Suprapubic skin (tissue), 4 donors: ENCODE measurements around the gene TRIM54. TPM values are rescaled to one million over a fixed set of nuclear protein-coding genes. Genes with fewer than 3 reads are reported as not detected.

Source experiments
- DNase-seq, 2 donors: peaks; one replicate each; pipeline ENCODE4 v3.0.0-alpha.2; 2019; ENCODE audit warnings: low spot score in 2 of 2
- H3K27ac ChIP-seq: fragments of 200-600 bp; sonication (generic); one replicate; pipeline ENCODE4 v1.5.1; 2019
- H3K27me3 ChIP-seq: fragments of 200-600 bp; sonication (generic); one replicate; pipeline ENCODE4 v1.5.1; 2019
- H3K36me3 ChIP-seq: fragments of 200-600 bp; sonication (generic); one replicate; pipeline ENCODE4 v1.5.1; 2019
- H3K4me1 ChIP-seq: fragments of 200-600 bp; sonication (generic); one replicate; pipeline ENCODE4 v1.5.1; 2019
- H3K4me3 ChIP-seq: fragments of 200-600 bp; sonication (generic); one replicate; pipeline ENCODE4 v1.5.1; 2019; ENCODE audit warnings: mild to moderate bottlenecking
- H3K9me3 ChIP-seq: fragments of 200-600 bp; sonication (generic); one replicate; pipeline ENCODE4 v1.5.1; 2019
- EP300 ChIP-seq: sonication (generic); formaldehyde crosslinking; IDR thresholded peaks from one replicate; pipeline ENCODE4 v1.6.1; 2017; ENCODE audit warnings: antibody characterized with exemption
- POLR2A ChIP-seq, 2 donors: fragments of 450-650 bp; IDR thresholded peaks; one replicate each; pipeline ENCODE4 v1.6.1; 2017; ENCODE audit warnings: antibody characterized with exemption in 2 of 2, mild to moderate bottlenecking in 2 of 2, moderate library complexity in 2 of 2
- POLR2AphosphoS5 ChIP-seq, 3 donors: sonication (generic); formaldehyde crosslinking; IDR thresholded peaks; one replicate each; pipeline ENCODE4 v1.6.1; 2017; ENCODE audit warnings: antibody characterized with exemption in 3 of 3
- WGBS: methylation state at CpG from one replicate; pipeline ENCODE4 v1.1.5; 2018; 5-methylcytosine and 5-hydroxymethylcytosine counted together
- total RNA-seq, 4 donors: library from RNA; depleted of rRNA; stranded (reverse); fragments of >200 nt; gene quantifications; one replicate each; pipeline ENCODE4 v1.1.0, GENCODE V29; 2016
- TF ChIP-seq, protein P1 (sequence below), 2 donors: fragments of 200-600 bp in 1 of 2; fragments of 450-650 bp in 1 of 2; sonication (generic) in 1 of 2; IDR thresholded peaks; one replicate each; pipeline ENCODE4 v1.5.1; 2016 to 2019; ENCODE audit warnings: antibody characterized with exemption in 2 of 2, mild to moderate bottlenecking in 1 of 2, moderate library complexity in 1 of 2

Gene TRIM54
- total RNA-seq, 4 donors from 2014 or later: not detected

DNA sequence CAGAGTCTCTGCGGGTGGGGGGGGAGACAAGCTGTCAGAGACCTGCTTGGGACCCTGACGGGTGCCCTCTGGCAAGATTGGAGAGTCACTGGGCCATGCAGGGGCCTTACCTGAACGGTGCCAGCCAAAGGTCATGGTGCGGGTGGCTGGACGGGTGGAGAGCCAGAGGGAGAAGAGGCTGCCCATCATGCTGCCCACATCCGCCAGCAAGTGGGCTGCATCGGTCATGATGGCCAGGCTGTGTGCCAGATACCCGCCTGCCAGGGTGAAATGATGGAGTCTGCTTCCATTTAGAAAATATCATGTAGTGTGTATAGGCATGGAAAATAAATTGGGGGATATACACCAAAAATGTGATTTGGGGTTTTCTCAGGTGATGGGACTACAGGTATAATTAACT, 24.2 kb upstream of the TRIM54 start:
- no peak overlapping the region for H3K27ac ChIP-seq
- peaks cover 15% of the 10 kb centered on the region for H3K4me1 ChIP-seq
- H3K9me3 ChIP-seq: no peaks in the 10 kb centered on the region
- H3K27me3 ChIP-seq: peaks cover 81% of the 10 kb centered on the region
- TF ChIP-seq, protein P1, sequence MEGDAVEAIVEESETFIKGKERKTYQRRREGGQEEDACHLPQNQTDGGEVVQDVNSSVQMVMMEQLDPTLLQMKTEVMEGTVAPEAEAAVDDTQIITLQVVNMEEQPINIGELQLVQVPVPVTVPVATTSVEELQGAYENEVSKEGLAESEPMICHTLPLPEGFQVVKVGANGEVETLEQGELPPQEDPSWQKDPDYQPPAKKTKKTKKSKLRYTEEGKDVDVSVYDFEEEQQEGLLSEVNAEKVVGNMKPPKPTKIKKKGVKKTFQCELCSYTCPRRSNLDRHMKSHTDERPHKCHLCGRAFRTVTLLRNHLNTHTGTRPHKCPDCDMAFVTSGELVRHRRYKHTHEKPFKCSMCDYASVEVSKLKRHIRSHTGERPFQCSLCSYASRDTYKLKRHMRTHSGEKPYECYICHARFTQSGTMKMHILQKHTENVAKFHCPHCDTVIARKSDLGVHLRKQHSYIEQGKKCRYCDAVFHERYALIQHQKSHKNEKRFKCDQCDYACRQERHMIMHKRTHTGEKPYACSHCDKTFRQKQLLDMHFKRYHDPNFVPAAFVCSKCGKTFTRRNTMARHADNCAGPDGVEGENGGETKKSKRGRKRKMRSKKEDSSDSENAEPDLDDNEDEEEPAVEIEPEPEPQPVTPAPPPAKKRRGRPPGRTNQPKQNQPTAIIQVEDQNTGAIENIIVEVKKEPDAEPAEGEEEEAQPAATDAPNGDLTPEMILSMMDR (IDR thresholded peaks at IDR 0.05): no peak
- no peak for TF ChIP-seq POLR2A (IDR thresholded peaks at IDR 0.05)
- no peak for TF ChIP-seq POLR2AphosphoS5 (IDR thresholded peaks at IDR 0.05)
- TF ChIP-seq EP300: no peak
- no peaks in the 10 kb centered on the region for H3K36me3 ChIP-seq
- 86% methylated on average over 6 of the region's 8 CpGs for WGBS
- no peak overlapping the region for H3K4me3 ChIP-seq
- no peak for DNase-seq

DNA sequence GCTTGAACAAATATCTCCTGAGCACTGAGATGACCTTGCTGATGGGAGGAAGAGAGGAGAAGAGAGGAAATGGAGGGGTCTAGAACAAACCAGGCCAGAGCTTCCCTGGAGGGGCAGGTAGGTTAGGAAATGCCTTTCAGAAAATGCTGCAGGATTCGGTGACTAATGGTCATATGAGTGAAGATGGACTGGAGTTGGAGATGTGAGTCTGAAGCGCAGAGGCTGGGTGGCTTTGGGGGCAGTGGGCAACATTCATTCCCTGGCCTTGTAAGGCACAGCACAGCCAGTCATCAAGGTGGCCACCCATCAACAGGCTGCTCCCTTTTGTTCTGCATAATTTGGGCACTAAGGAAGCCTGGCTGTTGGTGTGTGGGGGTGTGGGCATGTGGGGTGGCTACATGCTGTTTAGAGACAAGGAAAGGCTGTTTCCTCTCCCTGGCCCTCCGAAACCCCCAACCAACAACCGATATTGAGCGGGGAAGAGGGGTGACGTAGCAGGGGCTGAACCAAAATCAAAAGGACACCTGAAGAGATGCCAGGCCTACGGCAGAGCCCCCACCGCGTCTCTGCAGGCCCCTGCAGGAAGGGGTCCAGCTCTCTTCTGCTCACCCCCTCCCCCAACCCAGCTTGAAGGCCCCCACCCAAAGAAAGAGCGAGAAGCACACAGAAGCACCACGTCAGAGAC, 20.8 kb upstream of the TRIM54 start:
- Histone ChIP-seq H3K4me3 (peak overlapping the region; percentile 52), H3K27me3 (peaks cover 98% of the 10 kb centered on the region)
- WGBS: 52% methylated on average over 11 of the region's 11 CpGs

DNA sequence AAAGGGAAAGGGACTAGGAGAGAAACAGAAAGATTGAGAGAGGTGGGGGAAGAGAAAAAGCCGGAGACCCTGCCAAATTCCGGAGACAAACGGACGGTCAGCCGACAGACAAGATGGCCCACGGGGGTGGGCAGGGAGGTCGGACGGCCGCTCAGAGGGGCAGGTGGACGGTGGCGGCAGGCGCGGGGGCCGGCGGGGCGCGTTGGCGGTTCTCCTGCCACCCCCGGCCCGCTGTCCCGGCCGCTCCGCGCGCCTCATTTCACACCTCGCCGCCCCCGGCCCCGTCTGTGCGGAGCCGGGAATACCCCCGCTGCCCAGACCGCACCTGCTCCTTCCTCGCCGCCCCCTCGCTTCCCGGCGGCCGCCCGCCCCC, 20.3 kb upstream of the TRIM54 start:
- Histone ChIP-seq H3K27ac (no peak overlapping the region), H3K4me1 (peaks cover 38% of the 10 kb centered on the region), H3K4me3 (peak overlapping the region; percentile 52), H3K27me3 (peaks cover 93% of the 10 kb centered on the region), H3K36me3 (no peaks in the 10 kb centered on the region), H3K9me3 (no peaks in the 10 kb centered on the region)
- WGBS: 2% methylated on average over 16 of the region's 40 CpGs
- TF ChIP-seq POLR2A (IDR thresholded peaks at IDR 0.05) (no peak), POLR2AphosphoS5 (IDR thresholded peaks at IDR 0.05) (no peak), EP300 (no peak)
- TF ChIP-seq, protein P1 (IDR thresholded peaks at IDR 0.05): no peak
- no peak for DNase-seq

More for the DNA sequence above, 20.8 kb upstream of the TRIM54 start:
- Histone ChIP-seq H3K36me3 (no peaks in the 10 kb centered on the region), H3K4me1 (peaks cover 38% of the 10 kb centered on the region), H3K27ac (no peak overlapping the region), H3K9me3 (no peaks in the 10 kb centered on the region)
- TF ChIP-seq POLR2A (IDR thresholded peaks at IDR 0.05) (no peak), POLR2AphosphoS5 (IDR thresholded peaks at IDR 0.05) (no peak), EP300 (no peak)
- TF ChIP-seq, protein P1 (IDR thresholded peaks at IDR 0.05): no peak
- no peak for DNase-seq

DNA sequence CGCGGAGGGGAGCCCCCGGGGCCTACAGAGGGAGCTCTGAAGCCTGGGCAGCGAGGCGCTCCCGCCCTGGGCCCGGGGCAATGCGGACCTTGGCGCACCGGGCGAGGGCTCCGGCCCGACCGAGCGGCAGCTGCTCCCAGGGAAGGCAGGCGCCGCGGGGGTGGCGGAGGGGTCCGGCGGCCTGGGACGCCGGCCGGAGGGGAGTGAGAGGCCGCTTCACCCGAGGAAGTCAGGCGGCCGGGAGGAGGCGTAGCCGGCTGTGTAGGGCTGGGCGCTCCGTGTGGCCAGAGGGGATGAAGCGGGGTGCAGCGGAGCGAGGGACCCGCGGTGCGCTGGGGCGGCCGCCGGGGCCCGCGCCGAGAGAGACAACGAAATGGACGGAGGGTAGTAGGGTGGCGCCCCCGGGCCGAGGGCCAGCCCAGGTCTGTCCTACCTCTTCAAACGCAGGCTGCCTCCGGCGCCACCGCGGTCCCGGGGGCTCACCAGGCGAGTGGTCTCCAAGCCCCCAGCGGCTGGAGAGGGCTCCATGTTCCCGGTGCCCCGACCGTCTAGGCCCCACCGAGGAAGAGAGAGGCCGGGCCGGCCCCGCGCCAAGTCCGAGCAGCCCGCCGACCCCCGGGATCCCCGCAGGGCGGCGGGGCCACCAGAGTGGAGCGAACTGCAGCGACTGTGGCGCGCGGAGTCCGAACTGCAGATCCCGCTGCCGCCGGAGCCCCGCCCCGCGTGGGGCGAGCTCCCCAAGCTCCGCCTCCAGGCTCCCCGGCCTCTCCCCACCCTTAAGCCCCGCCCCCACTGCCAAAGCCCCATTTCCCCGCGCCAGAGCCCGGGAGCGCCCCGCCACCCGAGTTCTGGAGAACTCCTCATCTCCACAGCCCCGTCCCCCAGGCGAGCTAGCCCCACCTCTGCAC, 19.6 kb upstream of the TRIM54 start, which contains the start of gene SLC30A3:
SLC30A3 (minus strand) TSS at position 669 of the 908 bp plus-strand sequence; CDS start at position 528, 141 bp downstream.
- Histone ChIP-seq H3K36me3 (no peaks in the 10 kb centered on the region), H3K27ac (no peak within 1 kb of the TSS), H3K4me3 (peak within 1 kb of the TSS; percentile 52), H3K9me3 (no peaks in the 10 kb centered on the region), H3K27me3 (peaks cover 85% of the 10 kb centered on the region), H3K4me1 (peaks cover 38% of the 10 kb centered on the region)
- 0% methylated on average over 4 of the region's 96 CpGs for WGBS
- TF ChIP-seq POLR2AphosphoS5 (IDR thresholded peaks at IDR 0.05) (no peak), EP300 (no peak), POLR2A (IDR thresholded peaks at IDR 0.05) (no peak)
- peak in 1 of 2 donors; percentile 80 for DNase-seq

DNA sequence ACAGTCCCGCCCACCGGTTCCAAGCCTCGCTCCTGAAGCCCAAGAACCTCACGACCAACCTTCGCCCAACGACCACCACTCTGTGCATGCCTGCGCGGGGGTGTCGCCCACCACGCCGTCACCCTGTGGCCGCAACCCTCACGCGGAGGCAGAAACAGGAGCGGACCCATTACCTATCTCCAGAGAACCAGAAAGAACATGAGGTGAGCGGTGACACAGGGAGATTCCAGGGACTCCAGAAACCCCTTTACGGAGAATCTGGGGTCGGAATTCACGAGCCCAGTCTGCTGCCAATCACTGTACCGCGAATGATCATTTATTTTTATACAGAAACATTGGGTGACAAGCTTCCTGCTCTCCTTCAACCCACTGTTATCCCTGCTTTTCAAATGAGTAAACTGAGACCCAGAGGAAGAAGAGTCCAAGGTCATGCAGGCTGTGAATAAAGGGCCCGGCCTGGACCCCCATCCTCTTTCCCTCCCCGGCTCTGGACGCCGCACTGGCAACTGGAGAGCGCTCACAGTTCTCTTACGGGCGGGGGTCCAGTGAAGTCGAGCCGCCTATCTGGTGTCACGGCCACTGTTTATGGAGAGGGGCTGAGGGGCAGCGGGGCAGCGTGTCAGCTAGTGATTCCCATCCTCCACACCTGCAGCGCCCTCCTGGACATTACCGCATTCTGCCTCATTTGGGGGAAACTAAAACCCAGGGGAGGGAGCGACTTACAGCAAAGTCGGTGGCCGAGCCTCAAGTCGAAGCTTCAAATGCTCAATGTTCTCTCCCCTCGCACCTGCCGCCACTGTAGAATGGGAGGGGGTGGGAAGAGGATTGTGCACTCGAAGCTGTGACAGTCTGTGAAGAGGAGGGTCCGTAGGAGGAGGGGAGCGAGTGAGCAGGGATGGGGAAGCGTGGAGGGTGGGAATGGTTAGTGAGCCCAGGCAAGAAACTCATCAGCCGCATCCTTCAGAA, 18.7 kb upstream of the TRIM54 start:
- Histone ChIP-seq H3K4me1 (peaks cover 38% of the 10 kb centered on the region), H3K4me3 (peak overlapping the region; percentile 52), H3K9me3 (no peaks in the 10 kb centered on the region), H3K27me3 (peaks cover 83% of the 10 kb centered on the region), H3K36me3 (no peaks in the 10 kb centered on the region), H3K27ac (no peak overlapping the region)
- no peak for DNase-seq
- no peak for TF ChIP-seq POLR2A (IDR thresholded peaks at IDR 0.05)
- TF ChIP-seq EP300: no peak
- TF ChIP-seq, protein P1 (IDR thresholded peaks at IDR 0.05): no peak
- no peak for TF ChIP-seq POLR2AphosphoS5 (IDR thresholded peaks at IDR 0.05)
- WGBS: 3% methylated on average over 44 of the region's 46 CpGs
